GM12891 (cell line): ENCODE data around the gene ZNF497.

ENCODE experiments used
- POLR2A ChIP-seq: IDR thresholded peaks from 2 replicates; pipeline ENCODE4 v1.6.1; 2011; ENCODE audit warnings: low read depth, low read length, control low read depth
- POLR2AphosphoS5 ChIP-seq: IDR thresholded peaks from 2 replicates; pipeline ENCODE4 v1.6.1; 2011; ENCODE audit warnings: low read depth, low read length, control low read depth
- POU2F2 ChIP-seq: IDR thresholded peaks from 2 replicates; pipeline ENCODE4 v1.6.1; 2011; ENCODE audit warnings: low read depth, mild to moderate bottlenecking, control low read depth, low read length, moderate library complexity
- SPI1 ChIP-seq: IDR thresholded peaks from 2 replicates; pipeline ENCODE4 v1.6.1; 2011; ENCODE audit warnings: low read depth, low read length, control low read depth
- TAF1 ChIP-seq: IDR thresholded peaks from 2 replicates; pipeline ENCODE4 v1.6.1; 2011; ENCODE audit warnings: low read depth, low read length, control low read depth

GRCh38 chr19:58396691-58397532 is 34.4 kb upstream of the ZNF497 start:
- TF ChIP-seq POLR2A: no peak; the same call in 1 of the 2 replicates
- TF ChIP-seq TAF1: no peak
- TF ChIP-seq POLR2AphosphoS5: no peak
- TF ChIP-seq SPI1: no peak
- no peak for TF ChIP-seq POU2F2
